GM18870 (cell line): ENCODE data around the gene HTT.

Source experiments
- ATAC-seq: cut with Tn5 transposase; IDR thresholded peaks from one replicate; pipeline ENCODE4 v1.9.1; 2021; ENCODE audit warnings: moderate library complexity; ENCODE audit not compliant: unreplicated experiment

The HTT gene

DNA sequence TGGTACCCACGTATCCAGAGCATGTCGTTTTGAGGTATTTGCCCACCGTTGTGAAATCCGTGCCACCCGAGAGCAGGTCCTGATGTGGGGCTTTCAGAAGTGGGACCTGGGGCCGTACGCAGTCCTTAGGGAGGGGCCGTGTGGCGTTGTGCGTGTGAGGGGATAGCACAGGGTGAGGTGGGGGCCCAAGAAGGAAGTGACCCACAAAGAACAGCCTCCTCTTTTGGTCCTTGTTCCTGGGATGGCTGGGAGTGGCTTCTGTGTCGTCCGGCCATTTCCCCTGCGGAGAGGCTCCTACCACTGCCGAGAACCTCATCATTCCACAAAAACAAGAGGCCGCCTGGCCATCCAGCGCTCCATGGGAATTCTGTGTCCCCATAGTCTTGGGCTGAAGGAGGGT is 157.5 kb downstream of the HTT start:
- ATAC-seq: no peak

DNA sequence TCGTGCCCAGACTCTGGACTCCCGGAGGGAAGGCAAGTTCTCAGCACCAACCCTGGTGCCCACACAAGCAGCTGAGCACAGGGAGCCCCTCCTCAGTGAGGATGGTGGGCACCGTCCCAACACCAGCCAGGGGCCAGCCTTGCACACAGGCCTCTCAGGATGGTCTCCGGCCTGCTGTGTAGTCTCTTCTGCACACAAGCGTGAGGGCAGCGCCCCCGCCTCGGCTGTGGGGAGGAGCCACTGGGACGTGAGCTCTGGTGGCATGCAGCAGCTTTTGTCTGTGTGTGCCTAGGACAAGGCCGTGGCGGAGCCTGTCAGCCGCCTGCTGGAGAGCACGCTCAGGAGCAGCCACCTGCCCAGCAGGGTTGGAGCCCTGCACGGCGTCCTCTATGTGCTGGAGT is 158.4 kb downstream of the HTT start:
- ATAC-seq: no peak

DNA sequence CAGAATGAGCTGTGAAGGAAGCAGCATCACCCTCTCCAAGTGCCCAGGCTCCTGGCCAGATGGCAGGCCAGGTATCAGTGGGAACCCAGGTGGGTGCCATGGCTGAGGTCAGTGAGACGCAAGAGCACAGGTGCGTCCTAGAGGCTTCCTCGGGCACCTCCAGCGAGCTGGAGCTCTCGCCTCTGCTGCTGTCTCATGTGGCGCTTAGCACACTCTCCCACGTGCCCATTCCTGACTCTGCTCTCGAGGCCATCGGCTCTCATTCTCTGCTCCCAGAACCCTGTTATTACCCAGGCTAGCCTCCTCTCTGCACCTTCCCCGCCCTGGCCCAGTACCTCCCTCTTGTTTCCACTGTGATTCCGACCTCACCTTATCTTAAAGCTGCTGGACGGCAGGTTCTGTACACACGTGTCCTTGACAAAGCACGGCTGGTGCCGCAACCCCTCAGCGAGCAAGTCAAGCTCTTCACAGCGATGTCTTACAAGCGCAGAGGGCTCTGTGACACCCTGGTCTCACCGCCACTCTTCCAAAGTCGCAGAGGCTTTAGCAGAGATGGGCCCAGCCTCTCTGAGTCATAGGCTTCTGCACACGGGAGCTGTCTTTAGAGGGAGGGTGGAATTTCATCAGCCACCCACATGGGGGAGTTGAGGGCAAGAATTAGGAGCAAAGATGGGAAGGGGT is 159.1 kb downstream of the HTT start:
- ATAC-seq: no peak

DNA sequence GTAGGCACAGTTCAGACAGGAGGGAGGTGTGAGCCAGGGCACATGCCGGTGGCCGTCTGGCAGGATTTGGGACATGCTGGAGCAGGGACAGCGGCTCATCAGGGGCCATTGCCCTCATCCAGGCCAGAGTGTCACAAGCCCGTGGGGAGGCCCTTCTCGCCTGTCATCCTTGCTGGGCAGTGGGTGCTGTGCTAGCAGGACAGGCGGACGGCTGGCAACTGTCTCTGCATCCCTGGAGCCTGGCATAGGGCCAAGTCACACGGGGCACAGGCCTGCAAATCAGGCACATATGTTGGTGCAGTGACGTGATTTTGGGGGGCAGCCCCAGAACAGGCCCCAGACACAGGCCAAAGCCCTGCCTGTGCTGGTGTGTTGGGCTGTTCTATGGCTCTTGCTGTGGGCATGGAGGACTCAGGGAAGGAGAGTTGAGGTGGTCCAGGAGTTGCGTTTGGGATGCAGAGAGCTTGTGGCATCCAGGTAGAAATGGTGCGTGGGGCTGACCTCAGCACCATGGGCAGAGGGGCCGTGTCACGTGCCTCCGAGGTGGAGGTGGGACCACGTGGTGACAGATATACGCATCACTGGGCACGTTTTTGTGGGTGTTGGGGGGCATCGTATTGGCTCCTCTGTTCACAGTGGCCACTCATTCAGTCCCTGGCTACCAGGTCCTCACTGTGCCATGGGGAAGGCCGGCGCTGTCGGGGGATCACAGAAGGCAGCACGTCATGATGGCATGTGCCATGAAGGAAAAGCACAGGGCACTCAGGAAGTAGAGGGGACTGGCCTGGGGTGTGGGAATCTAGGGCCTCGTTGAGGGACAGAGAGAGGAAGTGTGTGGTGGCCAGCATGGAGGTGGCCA is 159.9 kb downstream of the HTT start:
- ATAC-seq: no peak

DNA sequence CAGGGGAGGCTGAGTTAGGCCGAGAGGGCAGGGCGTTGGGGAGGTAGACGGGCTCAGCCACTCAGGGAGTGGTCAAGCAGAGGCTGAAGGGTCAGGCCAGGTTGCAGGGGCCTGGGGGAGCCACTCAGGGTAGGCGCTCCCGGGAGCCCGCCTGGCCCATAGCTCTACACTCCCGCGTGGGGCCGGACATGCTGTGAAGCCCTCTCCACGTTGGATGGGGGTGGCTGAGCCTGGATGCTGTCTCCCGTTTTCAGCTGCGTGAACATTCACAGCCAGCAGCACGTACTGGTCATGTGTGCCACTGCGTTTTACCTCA is 160.5 kb downstream of the HTT start:
- no peak for ATAC-seq

DNA sequence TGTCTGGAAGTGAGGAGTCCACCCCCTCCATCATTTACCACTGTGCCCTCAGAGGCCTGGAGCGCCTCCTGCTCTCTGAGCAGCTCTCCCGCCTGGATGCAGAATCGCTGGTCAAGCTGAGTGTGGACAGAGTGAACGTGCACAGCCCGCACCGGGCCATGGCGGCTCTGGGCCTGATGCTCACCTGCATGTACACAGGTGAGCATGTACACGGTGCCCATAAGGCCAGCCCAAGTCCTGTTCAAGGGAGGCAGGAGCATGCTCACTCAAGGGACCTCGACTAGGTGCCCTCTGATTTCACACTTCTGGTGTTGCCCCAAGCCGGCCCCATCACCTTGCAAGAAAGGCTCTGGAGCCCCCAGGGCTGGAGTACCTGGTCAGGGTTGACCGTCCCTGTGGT is 161.1 kb downstream of the HTT start:
- ATAC-seq: no peak

DNA sequence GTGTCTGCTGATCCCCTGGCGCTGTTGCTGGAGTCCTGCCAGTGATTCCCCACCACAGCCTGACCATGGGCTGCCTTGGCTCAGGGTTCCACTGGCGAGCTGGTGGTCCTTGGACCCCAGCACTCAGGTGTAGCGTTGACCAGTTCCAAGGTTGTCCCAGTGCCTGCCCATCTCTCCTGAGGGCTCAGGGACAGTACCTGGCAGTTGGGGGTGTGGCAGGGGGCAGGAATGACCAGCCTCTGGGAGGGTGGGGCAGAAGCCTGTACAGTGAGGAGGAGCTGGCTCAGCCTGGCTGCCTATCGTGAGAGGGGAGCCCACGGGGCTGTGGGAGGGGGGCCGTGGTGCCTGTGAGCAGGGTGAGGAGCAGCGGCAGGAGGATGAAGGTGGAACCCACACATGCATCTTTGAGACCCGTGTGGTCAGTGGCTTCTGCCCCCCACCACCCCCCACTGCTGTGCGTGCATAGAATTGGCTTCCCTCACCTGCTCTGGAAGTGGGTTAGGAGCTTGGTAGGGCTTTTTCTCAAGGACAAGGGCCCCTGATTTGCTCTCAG is 161.9 kb downstream of the HTT start:
- no peak for ATAC-seq

DNA sequence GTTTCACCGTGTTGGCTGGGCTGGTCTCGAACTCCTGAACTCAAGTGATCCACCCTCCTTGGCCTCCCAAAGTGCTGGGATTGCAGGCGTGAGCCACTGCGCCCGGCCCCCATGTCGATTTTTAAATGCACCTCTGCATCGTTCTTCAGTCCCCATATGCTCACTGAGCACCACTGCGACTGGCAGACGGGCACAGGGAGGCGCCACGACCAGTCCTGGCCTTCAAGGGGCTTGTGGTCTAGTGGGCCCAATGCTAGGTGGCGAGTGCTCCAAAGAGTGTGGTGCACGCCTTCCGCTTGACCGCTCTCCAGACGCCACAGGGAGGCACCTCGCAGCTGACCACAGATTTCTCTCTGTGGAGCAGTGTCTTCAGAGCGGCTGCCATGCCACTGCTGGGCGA is 162.8 kb downstream of the HTT start:
- no peak for ATAC-seq

DNA sequence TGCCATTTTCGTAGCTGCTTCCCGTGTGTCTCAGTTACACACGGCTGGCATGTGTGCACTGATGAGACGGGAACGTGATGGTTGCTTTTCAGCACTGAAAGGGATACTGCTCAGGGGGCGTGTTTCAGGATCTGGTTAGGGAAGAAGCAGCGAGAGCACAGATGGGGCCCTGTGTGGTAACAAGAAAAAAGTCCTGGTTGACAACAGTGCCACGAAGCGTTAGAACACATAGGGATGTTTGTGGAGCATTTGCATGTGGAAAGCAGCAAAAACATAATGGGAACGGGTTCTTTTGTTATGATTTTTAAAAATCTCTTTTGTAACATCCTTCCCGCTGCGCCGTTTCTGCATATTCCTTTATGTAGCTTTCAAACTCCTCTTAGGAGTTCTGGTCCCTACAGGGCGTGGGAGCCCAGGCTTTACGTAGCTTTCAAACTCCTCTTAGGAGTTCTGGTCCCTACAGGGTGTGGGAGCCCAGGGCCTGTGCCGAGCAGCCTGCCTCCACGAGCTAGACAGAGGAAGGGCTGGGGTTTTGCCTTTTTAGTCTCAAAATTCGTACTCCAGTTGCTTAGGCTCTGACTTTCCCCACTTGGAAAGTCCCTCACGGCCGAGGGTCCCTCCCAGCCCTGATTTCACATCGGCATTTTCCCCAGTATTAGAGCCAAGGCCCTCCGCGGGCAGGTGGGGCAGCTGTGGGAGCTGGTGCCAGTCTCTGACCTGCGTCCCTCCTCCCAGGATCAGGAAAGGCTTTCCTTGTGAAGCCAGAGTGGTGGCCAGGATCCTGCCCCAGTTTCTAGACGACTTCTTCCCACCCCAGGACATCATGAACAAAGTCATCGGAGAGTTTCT is 163.5 kb downstream of the HTT start:
- ATAC-seq: no peak

DNA sequence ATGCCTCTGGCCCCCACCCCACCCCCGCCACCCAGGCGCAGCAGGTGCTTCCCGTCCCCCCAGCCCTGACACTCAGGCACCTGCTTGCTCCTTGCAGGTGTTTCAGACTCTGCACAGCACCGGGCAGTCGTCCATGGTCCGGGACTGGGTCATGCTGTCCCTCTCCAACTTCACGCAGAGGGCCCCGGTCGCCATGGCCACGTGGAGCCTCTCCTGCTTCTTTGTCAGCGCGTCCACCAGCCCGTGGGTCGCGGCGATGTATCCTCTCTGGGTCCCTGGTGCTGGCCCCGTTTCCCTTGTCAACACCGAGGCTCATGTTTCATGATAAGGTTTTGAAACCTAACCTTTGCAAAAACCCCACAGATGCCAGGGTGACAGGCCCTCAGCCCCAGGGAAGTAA is 164.2 kb downstream of the HTT start:
- ATAC-seq: no peak

DNA sequence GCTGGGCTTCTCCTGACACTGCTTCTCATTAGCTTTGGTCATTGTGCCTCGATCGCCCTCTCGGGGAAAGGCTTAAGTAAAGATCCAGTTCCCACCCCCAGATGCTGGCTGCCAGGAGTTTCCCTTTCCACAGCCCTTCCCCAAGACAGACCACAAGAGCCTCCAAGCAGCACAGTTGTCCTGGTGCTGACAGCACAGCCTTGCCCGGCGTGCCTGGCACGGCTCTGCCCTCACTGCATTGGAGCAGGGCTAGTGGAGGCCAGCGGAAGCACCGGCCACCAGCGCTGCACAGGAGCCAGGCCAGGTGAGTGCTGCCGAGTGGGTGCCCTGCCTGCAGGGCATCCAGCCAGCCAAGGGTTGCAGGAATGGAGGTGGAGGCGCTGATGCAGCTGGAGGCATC is 164.8 kb downstream of the HTT start:
- ATAC-seq: no peak

DNA sequence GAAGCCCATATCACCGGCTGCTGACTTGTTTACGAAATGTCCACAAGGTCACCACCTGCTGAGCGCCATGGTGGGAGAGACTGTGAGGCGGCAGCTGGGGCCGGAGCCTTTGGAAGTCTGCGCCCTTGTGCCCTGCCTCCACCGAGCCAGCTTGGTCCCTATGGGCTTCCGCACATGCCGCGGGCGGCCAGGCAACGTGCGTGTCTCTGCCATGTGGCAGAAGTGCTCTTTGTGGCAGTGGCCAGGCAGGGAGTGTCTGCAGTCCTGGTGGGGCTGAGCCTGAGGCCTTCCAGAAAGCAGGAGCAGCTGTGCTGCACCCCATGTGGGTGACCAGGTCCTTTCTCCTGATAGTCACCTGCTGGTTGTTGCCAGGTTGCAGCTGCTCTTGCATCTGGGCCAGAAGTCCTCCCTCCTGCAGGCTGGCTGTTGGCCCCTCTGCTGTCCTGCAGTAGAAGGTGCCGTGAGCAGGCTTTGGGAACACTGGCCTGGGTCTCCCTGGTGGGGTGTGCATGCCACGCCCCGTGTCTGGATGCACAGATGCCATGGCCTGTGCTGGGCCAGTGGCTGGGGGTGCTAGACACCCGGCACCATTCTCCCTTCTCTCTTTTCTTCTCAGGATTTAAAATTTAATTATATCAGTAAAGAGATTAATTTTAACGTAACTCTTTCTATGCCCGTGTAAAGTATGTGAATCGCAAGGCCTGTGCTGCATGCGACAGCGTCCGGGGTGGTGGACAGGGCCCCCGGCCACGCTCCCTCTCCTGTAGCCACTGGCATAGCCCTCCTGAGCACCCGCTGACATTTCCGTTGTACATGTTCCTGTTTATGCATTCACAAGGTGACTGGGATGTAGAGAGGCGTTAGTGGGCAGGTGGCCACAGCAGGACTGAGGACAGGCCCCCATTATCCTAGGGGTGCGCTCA is 165.8 kb downstream of the HTT start:
- ATAC-seq: no peak

DNA sequence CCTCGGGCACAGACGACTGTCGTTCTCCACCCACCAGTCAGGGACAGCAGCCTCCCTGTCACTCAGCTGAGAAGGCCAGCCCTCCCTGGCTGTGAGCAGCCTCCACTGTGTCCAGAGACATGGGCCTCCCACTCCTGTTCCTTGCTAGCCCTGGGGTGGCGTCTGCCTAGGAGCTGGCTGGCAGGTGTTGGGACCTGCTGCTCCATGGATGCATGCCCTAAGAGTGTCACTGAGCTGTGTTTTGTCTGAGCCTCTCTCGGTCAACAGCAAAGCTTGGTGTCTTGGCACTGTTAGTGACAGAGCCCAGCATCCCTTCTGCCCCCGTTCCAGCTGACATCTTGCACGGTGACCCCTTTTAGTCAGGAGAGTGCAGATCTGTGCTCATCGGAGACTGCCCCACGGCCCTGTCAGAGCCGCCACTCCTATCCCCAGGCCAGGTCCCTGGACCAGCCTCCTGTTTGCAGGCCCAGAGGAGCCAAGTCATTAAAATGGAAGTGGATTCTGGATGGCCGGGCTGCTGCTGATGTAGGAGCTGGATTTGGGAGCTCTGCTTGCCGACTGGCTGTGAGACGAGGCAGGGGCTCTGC is 166.5 kb downstream of the HTT start:
- no peak for ATAC-seq

DNA sequence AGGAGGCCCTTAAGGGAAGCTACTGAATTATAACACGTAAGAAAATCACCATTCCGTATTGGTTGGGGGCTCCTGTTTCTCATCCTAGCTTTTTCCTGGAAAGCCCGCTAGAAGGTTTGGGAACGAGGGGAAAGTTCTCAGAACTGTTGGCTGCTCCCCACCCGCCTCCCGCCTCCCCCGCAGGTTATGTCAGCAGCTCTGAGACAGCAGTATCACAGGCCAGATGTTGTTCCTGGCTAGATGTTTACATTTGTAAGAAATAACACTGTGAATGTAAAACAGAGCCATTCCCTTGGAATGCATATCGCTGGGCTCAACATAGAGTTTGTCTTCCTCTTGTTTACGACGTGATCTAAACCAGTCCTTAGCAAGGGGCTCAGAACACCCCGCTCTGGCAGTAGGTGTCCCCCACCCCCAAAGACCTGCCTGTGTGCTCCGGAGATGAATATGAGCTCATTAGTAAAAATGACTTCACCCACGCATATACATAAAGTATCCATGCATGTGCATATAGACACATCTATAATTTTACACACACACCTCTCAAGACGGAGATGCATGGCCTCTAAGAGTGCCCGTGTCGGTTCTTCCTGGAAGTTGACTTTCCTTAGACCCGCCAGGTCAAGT is 167.5 kb downstream of the HTT start:
- ATAC-seq: no peak

DNA sequence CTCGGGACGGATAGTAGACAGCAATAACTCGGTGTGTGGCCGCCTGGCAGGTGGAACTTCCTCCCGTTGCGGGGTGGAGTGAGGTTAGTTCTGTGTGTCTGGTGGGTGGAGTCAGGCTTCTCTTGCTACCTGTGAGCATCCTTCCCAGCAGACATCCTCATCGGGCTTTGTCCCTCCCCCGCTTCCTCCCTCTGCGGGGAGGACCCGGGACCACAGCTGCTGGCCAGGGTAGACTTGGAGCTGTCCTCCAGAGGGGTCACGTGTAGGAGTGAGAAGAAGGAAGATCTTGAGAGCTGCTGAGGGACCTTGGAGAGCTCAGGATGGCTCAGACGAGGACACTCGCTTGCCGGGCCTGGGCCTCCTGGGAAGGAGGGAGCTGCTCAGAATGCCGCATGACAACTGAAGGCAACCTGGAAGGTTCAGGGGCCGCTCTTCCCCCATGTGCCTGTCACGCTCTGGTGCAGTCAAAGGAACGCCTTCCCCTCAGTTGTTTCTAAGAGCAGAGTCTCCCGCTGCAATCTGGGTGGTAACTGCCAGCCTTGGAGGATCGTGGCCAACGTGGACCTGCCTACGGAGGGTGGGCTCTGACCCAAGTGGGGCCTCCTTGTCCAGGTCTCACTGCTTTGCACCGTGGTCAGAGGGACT is 168.8 kb downstream of the HTT start:
- ATAC-seq: no peak

DNA sequence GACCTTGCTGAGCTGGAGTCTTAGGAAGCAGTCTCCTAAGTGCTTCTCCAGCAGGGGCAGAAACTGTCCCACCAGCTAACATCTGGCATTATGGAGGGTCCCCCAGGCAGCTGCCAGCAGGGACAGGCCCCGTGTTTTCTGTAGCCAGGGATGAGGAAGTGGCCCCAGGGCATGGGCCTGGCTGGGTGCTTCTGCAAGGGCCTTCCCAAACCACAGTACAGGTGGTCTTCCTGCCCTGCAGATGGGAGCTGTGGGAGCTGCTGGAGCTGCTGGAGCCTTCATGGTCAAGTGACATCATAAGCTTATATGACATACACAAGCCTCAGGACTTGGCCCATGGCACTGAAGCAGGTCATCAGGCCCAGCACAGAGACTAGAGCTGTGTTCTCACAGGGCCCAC is 169.5 kb downstream of the HTT start:
- no peak for ATAC-seq

DNA sequence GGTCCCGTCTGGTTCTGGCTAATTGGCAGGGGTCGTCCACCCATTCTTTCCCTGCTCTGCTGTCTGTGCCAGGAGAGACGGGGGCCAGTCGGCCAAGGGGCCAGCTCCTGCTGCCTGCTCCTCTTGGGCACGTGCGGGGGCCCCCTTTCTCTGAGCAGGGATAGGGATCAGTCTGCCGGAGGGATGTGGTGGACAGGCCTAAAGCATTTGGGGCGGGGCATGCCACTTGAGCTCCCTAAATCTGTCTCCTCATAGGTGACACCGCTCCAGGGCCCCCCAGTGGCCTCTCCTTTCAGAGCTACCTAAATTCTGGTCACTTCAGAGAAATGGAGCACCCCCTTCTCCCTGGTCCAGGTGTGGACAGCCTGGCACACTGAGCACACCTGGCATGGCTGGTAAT is 170.3 kb downstream of the HTT start:
- ATAC-seq: no peak

DNA sequence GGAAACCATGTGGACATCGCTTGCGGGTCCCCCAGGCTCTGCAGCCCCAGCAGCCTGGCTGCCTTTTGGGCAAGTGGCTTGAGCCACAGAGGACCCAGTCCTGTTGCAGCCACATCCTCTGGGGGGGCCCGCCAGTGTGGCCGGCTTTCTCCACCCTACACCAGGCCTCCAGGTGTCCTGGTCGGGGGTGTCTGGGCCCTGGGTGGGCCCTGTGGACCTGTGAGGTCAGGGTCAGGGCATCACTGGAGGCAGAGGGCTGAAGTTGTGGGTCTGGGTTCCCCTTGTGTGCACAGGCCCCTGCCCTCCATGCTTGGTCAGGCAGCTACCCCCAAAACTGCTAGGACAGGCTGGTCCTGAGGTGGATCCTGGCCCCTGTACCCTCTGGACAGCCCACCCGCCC is 171.2 kb downstream of the HTT start:
- no peak for ATAC-seq
